ENCODE results near the gene PLPP4. TPM values are rescaled to one million over a fixed set of nuclear protein-coding genes. Genes with fewer than 3 reads are reported as not detected.

PLPP4 gene
- total RNA-seq, 1 experiment from 2014 or later: not detected

- Histone ChIP-seq H3K4me2 (ENCODE audit: low read length) (no peak overlapping the region), H3K9ac (ENCODE audit: low read length) (no peak overlapping the region), H3K9me3 (ENCODE audit: control insufficient read depth in 1 of 2, insufficient read depth in 1 of 2, low read depth in 1 of 2, low read length in 2 of 2) (no peaks in the 10 kb centered on the region), H3K27ac (ENCODE audit: low read depth, low read length) (no peak overlapping the region), H3K4me3 (replicated peaks in 1 of 2; ENCODE audit: low read depth in 1 of 2, low read length in 2 of 2) (no peak overlapping the region), H3K9me2 (ENCODE audit: insufficient read depth) (no peaks in the 10 kb centered on the region), H3K36me3 (ENCODE audit: control insufficient read depth in 1 of 2, insufficient read depth in 2 of 2, low read length in 2 of 2) (no peaks in the 10 kb centered on the region), H2AFZ (ENCODE audit: low read depth, low read length, poor library complexity, severe bottlenecking) (no peak overlapping the region), H3K27me3 (ENCODE audit: insufficient read depth, low read length) (peaks cover 16% of the 10 kb centered on the region), H4K20me1 (ENCODE audit: insufficient read depth) (no peaks in the 10 kb centered on the region), H3K79me2 (ENCODE audit: insufficient read depth, low read length) (no peaks in the 10 kb centered on the region), H3K4me1 (ENCODE audit: control insufficient read depth in 1 of 2, insufficient read depth in 2 of 2, low read length in 2 of 2) (no peaks in the 10 kb centered on the region)
- no peak for ATAC-seq
- ChIA-PET CTCF (no interaction called here), POLR2A (no interaction called here), RAD21 (ENCODE audit: low non-redundant PET in 1 of 2, low total read pairs in 2 of 2, uncharacterized antibody in 2 of 2, unreplicated experiment in 2 of 2) (no interaction called here)
- BruUV-seq (replicated peaks): no TSS peak
- TF ChIP-seq EZH2 (IDR thresholded peaks at IDR 0.05) (no peak), REST (IDR thresholded peaks at IDR 0.05; ENCODE audit: low read depth) (no peak), SRF (IDR thresholded peaks at IDR 0.05; ENCODE audit: low read depth) (no peak), POLR2AphosphoS5 (IDR thresholded peaks at IDR 0.05; ENCODE audit: low read depth, low read length) (no peak), TCF7L2 (IDR thresholded peaks at IDR 0.05; ENCODE audit: borderline replicate concordance, extremely low read depth, insufficient read depth, insufficient read length) (no peak), ELF1 (IDR thresholded peaks at IDR 0.05; ENCODE audit: borderline replicate concordance, low read depth) (no peak), YY1 (IDR thresholded peaks at IDR 0.05; ENCODE audit: extremely low read depth, insufficient replicate concordance, low read depth, low read length) (no peak), ZFX (IDR thresholded peaks at IDR 0.05) (no peak), ZNF274 (IDR thresholded peaks at IDR 0.05; ENCODE audit: low read depth, low read length) (no peak)
- TF ChIP-seq, protein P1, sequence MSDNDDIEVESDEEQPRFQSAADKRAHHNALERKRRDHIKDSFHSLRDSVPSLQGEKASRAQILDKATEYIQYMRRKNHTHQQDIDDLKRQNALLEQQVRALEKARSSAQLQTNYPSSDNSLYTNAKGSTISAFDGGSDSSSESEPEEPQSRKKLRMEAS (IDR thresholded peaks at IDR 0.05): no peak
- TF ChIP-seq, protein P2, sequence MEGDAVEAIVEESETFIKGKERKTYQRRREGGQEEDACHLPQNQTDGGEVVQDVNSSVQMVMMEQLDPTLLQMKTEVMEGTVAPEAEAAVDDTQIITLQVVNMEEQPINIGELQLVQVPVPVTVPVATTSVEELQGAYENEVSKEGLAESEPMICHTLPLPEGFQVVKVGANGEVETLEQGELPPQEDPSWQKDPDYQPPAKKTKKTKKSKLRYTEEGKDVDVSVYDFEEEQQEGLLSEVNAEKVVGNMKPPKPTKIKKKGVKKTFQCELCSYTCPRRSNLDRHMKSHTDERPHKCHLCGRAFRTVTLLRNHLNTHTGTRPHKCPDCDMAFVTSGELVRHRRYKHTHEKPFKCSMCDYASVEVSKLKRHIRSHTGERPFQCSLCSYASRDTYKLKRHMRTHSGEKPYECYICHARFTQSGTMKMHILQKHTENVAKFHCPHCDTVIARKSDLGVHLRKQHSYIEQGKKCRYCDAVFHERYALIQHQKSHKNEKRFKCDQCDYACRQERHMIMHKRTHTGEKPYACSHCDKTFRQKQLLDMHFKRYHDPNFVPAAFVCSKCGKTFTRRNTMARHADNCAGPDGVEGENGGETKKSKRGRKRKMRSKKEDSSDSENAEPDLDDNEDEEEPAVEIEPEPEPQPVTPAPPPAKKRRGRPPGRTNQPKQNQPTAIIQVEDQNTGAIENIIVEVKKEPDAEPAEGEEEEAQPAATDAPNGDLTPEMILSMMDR (IDR thresholded peaks at IDR 0.05 in 2 of 3, conservative IDR thresholded peaks at IDR 0.05 in 1 of 3; ENCODE audit: borderline replicate concordance in 1 of 3, insufficient read depth in 1 of 3, low read depth in 2 of 3, low read length in 2 of 3): no peak
- TF ChIP-seq, protein P3, sequence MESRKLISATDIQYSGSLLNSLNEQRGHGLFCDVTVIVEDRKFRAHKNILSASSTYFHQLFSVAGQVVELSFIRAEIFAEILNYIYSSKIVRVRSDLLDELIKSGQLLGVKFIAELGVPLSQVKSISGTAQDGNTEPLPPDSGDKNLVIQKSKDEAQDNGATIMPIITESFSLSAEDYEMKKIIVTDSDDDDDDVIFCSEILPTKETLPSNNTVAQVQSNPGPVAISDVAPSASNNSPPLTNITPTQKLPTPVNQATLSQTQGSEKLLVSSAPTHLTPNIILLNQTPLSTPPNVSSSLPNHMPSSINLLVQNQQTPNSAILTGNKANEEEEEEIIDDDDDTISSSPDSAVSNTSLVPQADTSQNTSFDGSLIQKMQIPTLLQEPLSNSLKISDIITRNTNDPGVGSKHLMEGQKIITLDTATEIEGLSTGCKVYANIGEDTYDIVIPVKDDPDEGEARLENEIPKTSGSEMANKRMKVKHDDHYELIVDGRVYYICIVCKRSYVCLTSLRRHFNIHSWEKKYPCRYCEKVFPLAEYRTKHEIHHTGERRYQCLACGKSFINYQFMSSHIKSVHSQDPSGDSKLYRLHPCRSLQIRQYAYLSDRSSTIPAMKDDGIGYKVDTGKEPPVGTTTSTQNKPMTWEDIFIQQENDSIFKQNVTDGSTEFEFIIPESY (IDR thresholded peaks at IDR 0.05; ENCODE audit: extremely low read depth, insufficient replicate concordance, low read length): no peak
- intact Hi-C loops (cut with micrococcal nuclease): no loop called here
- DNase-seq (ENCODE audit: low read depth, low spot score): no peak
Observed at GRCh38 chr10:120492346-120492745, 35.3 kb downstream of the PLPP4 start.
